Natural killer cell (primary cell): ENCODE measurements around the gene NT5C3B. TPM values are rescaled to one million over a fixed set of nuclear protein-coding genes. Genes with fewer than 3 reads are reported as not detected.

Experiments
- ATAC-seq, 3 donors: fragments of 150-1000 bp in 2 of 3; fragments of 200-7000 bp in 1 of 3; cut with Tn5 transposase; 1 replicate in 1 of 3; 2 replicates in 2 of 3; pipeline ENCODE4 v1.10.0; 2021; ENCODE audit warnings: mild to moderate bottlenecking in 2 of 3, moderate library complexity in 2 of 3
- DNase-seq, 2 donors: peaks; one replicate each; pipeline versions ENCODE4 v3.0.0 to v3.0.0-alpha.2; 2013 to 2021; ENCODE audit warnings: mixed read lengths in 1 of 2
- H3K27ac ChIP-seq: one replicate; pipeline ENCODE4 v1.5.1; 2013; ENCODE audit warnings: mild to moderate bottlenecking, low read length
- H3K27me3 ChIP-seq: one replicate; pipeline ENCODE4 v1.6.1; 2013; ENCODE audit warnings: low read length; ENCODE audit not compliant: control insufficient read depth, insufficient read depth
- H3K36me3 ChIP-seq: one replicate; pipeline ENCODE4 v1.6.1; 2013; ENCODE audit warnings: low read length; ENCODE audit not compliant: control insufficient read depth, insufficient read depth
- H3K4me1 ChIP-seq: one replicate; pipeline ENCODE4 v1.6.1; 2013; ENCODE audit warnings: low read length; ENCODE audit not compliant: control insufficient read depth, insufficient read depth
- H3K4me3 ChIP-seq: one replicate; pipeline ENCODE4 v1.5.1; 2013; ENCODE audit warnings: low read length
- H3K9me3 ChIP-seq: one replicate; pipeline ENCODE4 v1.6.1; 2013; ENCODE audit warnings: low read length; ENCODE audit not compliant: control insufficient read depth, insufficient read depth
- H3K27ac Mint-ChIP-seq, 2 donors: one replicate each; pipeline ENCODE4 v1.8.0; 2022; ENCODE audit warnings: mild to moderate bottlenecking in 2 of 2, mixed read lengths in 2 of 2, moderate library complexity in 1 of 2
- H3K27me3 Mint-ChIP-seq, 2 donors: one replicate each; pipeline ENCODE4 v1.8.0; 2022; ENCODE audit warnings: low read depth in 2 of 2, mixed read lengths in 2 of 2
- H3K36me3 Mint-ChIP-seq: one replicate; pipeline ENCODE4 v1.8.0; 2022; ENCODE audit warnings: mixed read lengths
- H3K4me1 Mint-ChIP-seq, 2 donors: one replicate each; pipeline ENCODE4 v1.8.0; 2022; ENCODE audit warnings: mixed read lengths in 2 of 2
- H3K4me3 Mint-ChIP-seq: one replicate; pipeline ENCODE4 v1.8.0; 2022; ENCODE audit warnings: mild to moderate bottlenecking, moderate library complexity, mixed read lengths
- H3K9me3 Mint-ChIP-seq, 2 donors: one replicate each; pipeline ENCODE4 v1.8.0; 2022; ENCODE audit warnings: mixed read lengths in 2 of 2
- WGBS: methylation state at CpG from one replicate; pipeline ENCODE4 v1.1.7; 2013; ENCODE audit warnings: missing lambda C conversion rate; ENCODE audit not compliant: insufficient coverage; 5-methylcytosine and 5-hydroxymethylcytosine counted together
- intact Hi-C: fragments of 100-400 bp; cut with micrococcal nuclease; formaldehyde crosslinking; loops from one replicate; pipeline ENCODE4 v1.14.2; 2022
- total RNA-seq, 4 donors: library from RNA; stranded (reverse); fragments of 120-200 nt in 1 of 4; gene quantifications; one replicate each; pipeline versions ENCODE4 v1.2.3 to v1.2.4, GENCODE V29; 2013 to 2022
- TF ChIP-seq, protein P1 (sequence below): fragments of 200-600 bp; IDR thresholded peaks from one replicate; pipeline ENCODE4 v1.8.0; 2022; ENCODE audit warnings: antibody characterized with exemption

NT5C3B gene
- total RNA-seq: 1 to 10 TPM; 9.1 to 10.0 (median 9.8) TPM
- total RNA-seq (2013): 17.7 TPM

- TF ChIP-seq, protein P1, sequence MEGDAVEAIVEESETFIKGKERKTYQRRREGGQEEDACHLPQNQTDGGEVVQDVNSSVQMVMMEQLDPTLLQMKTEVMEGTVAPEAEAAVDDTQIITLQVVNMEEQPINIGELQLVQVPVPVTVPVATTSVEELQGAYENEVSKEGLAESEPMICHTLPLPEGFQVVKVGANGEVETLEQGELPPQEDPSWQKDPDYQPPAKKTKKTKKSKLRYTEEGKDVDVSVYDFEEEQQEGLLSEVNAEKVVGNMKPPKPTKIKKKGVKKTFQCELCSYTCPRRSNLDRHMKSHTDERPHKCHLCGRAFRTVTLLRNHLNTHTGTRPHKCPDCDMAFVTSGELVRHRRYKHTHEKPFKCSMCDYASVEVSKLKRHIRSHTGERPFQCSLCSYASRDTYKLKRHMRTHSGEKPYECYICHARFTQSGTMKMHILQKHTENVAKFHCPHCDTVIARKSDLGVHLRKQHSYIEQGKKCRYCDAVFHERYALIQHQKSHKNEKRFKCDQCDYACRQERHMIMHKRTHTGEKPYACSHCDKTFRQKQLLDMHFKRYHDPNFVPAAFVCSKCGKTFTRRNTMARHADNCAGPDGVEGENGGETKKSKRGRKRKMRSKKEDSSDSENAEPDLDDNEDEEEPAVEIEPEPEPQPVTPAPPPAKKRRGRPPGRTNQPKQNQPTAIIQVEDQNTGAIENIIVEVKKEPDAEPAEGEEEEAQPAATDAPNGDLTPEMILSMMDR: no peak
- Mint-ChIP-seq H3K4me1 (peaks cover 6% of the 10 kb centered on the region in 2 donors), H3K27ac (no peak within 1 kb of the TSS), H3K36me3 (no peaks in the 10 kb centered on the region), H3K27me3 (peaks cover 0 to 6% of the 10 kb centered on the region in 2 donors), H3K9me3 (no peaks in the 10 kb centered on the region), H3K4me3 (peak within 1 kb of the TSS; percentile 81)
- Histone ChIP-seq H3K36me3 (no peaks in the 10 kb centered on the region), H3K27ac (no peak within 1 kb of the TSS), H3K4me1 (peaks cover 14% of the 10 kb centered on the region), H3K27me3 (no peaks in the 10 kb centered on the region), H3K4me3 (peak within 1 kb of the TSS; percentile 70), H3K9me3 (no peaks in the 10 kb centered on the region)
- ATAC-seq (peak; percentile 65 to 87 (median 83)), DNase-seq (peak; percentile 35 to 77)
- intact Hi-C loops: no loop called here
- under 1% methylated on average over 70 of the region's 72 CpGs for WGBS
Measured at GRCh38 chr17:41835800-41836549, at the start of gene NT5C3B. Gene NT5C3B, minus strand, starts transcription at chr17:41836232. Its CDS starts 39 bp downstream, at chr17:41836193.

- Mint-ChIP-seq H3K27me3 (no peaks in the 10 kb centered on the region), H3K4me1 (peaks cover 5% of the 10 kb centered on the region in 2 donors), H3K9me3 (no peaks in the 10 kb centered on the region), H3K27ac (no peak overlapping the region), H3K36me3 (peaks cover 13% of the 10 kb centered on the region), H3K4me3 (no peak overlapping the region)
- 93% methylated on average over 5 of the region's 6 CpGs for WGBS
- DNase-seq (peak in 1 of 2 donors; percentile 35), ATAC-seq (no peak)
- no peak overlapping the region for H3K4me3 ChIP-seq
- intact Hi-C loops: no loop called here
- TF ChIP-seq, protein P1: no peak
- no peaks in the 10 kb centered on the region for H3K4me1 ChIP-seq
- no peaks in the 10 kb centered on the region for H3K9me3 ChIP-seq
- no peak overlapping the region for H3K27ac ChIP-seq
- H3K27me3 ChIP-seq: no peaks in the 10 kb centered on the region
- peaks cover 76% of the 10 kb centered on the region for H3K36me3 ChIP-seq
Measured at GRCh38 chr17:41885733-41886132, 49.7 kb upstream of the NT5C3B start.

- Histone ChIP-seq H3K9me3 (no peaks in the 10 kb centered on the region), H3K27ac (no peak overlapping the region), H3K4me1 (no peaks in the 10 kb centered on the region), H3K36me3 (peaks cover 75% of the 10 kb centered on the region), H3K4me3 (no peak overlapping the region), H3K27me3 (no peaks in the 10 kb centered on the region)
- no peak overlapping the region for H3K4me3 Mint-ChIP-seq
- TF ChIP-seq, protein P1: no peak
- peak overlapping the region in 1 of 2 donors; percentile 28 for H3K27ac Mint-ChIP-seq
- DNase-seq (no peak), ATAC-seq (no peak)
- H3K9me3 Mint-ChIP-seq: no peaks in the 10 kb centered on the region
- intact Hi-C loops: no loop called here
- peaks cover 5 to 9% of the 10 kb centered on the region in 2 donors for H3K4me1 Mint-ChIP-seq
- peaks cover 21% of the 10 kb centered on the region for H3K36me3 Mint-ChIP-seq
- 93% methylated on average over 6 of the region's 6 CpGs for WGBS
- no peaks in the 10 kb centered on the region for H3K27me3 Mint-ChIP-seq
Measured at GRCh38 chr17:41882756-41883155, 46.7 kb upstream of the NT5C3B start.
